ENCODE measurements around the gene NEK1.

- TF ChIP-seq POLR2A (IDR thresholded peaks at IDR 0.05; ENCODE audit: low read length) (no peak), GATA1 (IDR thresholded peaks at IDR 0.05; ENCODE audit: low read depth, low read length) (no peak)
Observed at GRCh38 chr4:169410839-169411770, 201.3 kb downstream of the NEK1 start.

All from erythroblast (primary cell).